Measurements from ENCODE around the gene CXCL16.

Gene CXCL16

GRCh38 chr17:4739122-4740024 is at the start of gene CXCL16, which contains the start of gene ZMYND15:
TSS of gene CXCL16 (minus strand) at chr17:4739928. CDS start at chr17:4739339, 589 bp downstream.
TSS of gene ZMYND15 (plus strand) at chr17:4739833. CDS start at chr17:4740549, 716 bp downstream.
- no peak for DNase-seq (ENCODE audit: low read depth)

GRCh38 chr17:4788807-4789700 is 49.3 kb upstream of the CXCL16 start, which contains the start of gene GLTPD2:
TSS of gene GLTPD2 (plus strand) at chr17:4788964. CDS start at chr17:4789012, 48 bp downstream.
- no peak for DNase-seq (ENCODE audit: low read depth)

GRCh38 chr17:4788159-4788806 is 48.6 kb upstream of the CXCL16 start:
- DNase-seq (ENCODE audit: low read depth), result no peak

GRCh38 chr17:4786516-4786915 is 46.8 kb upstream of the CXCL16 start:
- no peak for DNase-seq (ENCODE audit: low read depth)

GRCh38 chr17:4786106-4786511 is 46.4 kb upstream of the CXCL16 start, which contains the start of gene VMO1:
TSS of gene VMO1 (minus strand) at chr17:4786364. CDS start at chr17:4786352, 12 bp downstream.
- no peak for DNase-seq (ENCODE audit: low read depth)

GRCh38 chr17:4785311-4786105 is 45.8 kb upstream of the CXCL16 start:
- no peak for DNase-seq (ENCODE audit: low read depth)

GRCh38 chr17:4782652-4783051 is 42.9 kb upstream of the CXCL16 start:
- DNase-seq (ENCODE audit: low read depth), result no peak

- DNase-seq (ENCODE audit: low read depth), result no peak
These were observed 40.7 kb upstream of the CXCL16 start for GRCh38 chr17:4780325-4780955.

GRCh38 chr17:4777969-4778760 is 38.4 kb upstream of the CXCL16 start:
- DNase-seq (ENCODE audit: low read depth), result no peak

GRCh38 chr17:4772235-4772613 is 32.5 kb upstream of the CXCL16 start:
- DNase-seq (ENCODE audit: low read depth), result no peak

- no peak for DNase-seq (ENCODE audit: low read depth)
These were observed 31.9 kb upstream of the CXCL16 start, which contains the start of gene TM4SF5 for GRCh38 chr17:4771519-4772234. TSS of gene TM4SF5 (plus strand) at chr17:4771886. CDS start at chr17:4771923, 37 bp downstream.

GRCh38 chr17:4769628-4770027 is 29.9 kb upstream of the CXCL16 start:
- no peak for DNase-seq (ENCODE audit: low read depth)

- no peak for DNase-seq (ENCODE audit: low read depth)
These were observed 28.6 kb upstream of the CXCL16 start for GRCh38 chr17:4768298-4768697.

GRCh38 chr17:4766723-4767122 is 27.0 kb upstream of the CXCL16 start:
- DNase-seq (ENCODE audit: low read depth), result no peak

GRCh38 chr17:4766201-4766600 is 26.5 kb upstream of the CXCL16 start:
- no peak for DNase-seq (ENCODE audit: low read depth)

GRCh38 chr17:4764595-4764994 is 24.9 kb upstream of the CXCL16 start:
- DNase-seq (ENCODE audit: low read depth), result no peak

- DNase-seq (ENCODE audit: low read depth), result no peak
These were observed 20.1 kb upstream of the CXCL16 start for GRCh38 chr17:4759776-4760236.

GRCh38 chr17:4753392-4753791 is 13.7 kb upstream of the CXCL16 start:
- DNase-seq (ENCODE audit: low read depth), result no peak

GRCh38 chr17:4751932-4752331 is 12.2 kb upstream of the CXCL16 start:
- DNase-seq (ENCODE audit: low read depth), result no peak
